ENCODE results near the gene TEX44. TPM values are rescaled to one million over a fixed set of nuclear protein-coding genes. Genes with fewer than 3 reads are reported as not detected.

TEX44 gene
- total and polyA plus RNA-seq, 4 donors = not detected

- Histone ChIP-seq H3K27me3 (ENCODE audit: control insufficient read depth in 1 of 2, insufficient read depth in 2 of 2, low read length in 1 of 2) (no peaks in the 10 kb centered on the region), H3K27ac (ENCODE audit: low read depth in 1 of 2, low read length in 2 of 2) (peak overlapping the region; percentile 23 to 90), H3K9me3 (ENCODE audit: control insufficient read depth, low read length) (no peaks in the 10 kb centered on the region), H3K36me3 (ENCODE audit: control insufficient read depth in 1 of 2, insufficient read depth in 2 of 2, low read length in 1 of 2) (no peaks in the 10 kb centered on the region), H3K4me3 (ENCODE audit: low read length in 2 of 2) (no peak overlapping the region), H3K4me1 (ENCODE audit: control insufficient read depth in 1 of 2, insufficient read depth in 2 of 2, low read length in 2 of 2) (no peaks in the 10 kb centered on the region)
- WGBS, 2 donors = 36 to 45% methylated on average over 9 of the region's 9 CpGs
- peak; percentile 4 for ATAC-seq (ENCODE audit: low FRiP score)
- peak in 1 of 2 donors; percentile 77 for DNase-seq
- intact Hi-C loops (cut with DNase I) = loop anchor here (1.0 to 5.0 kb wide), 6 partner anchors 31 to 171 kb away; partner anchors contain the start of genes PDE6D (in 1 of the 2) and PTMA (in 1 of the 2)
Observed at GRCh38 chr2:231611273-231612108, 18.8 kb downstream of the TEX44 start.

GRCh38 chr2:231612109-231612455 lies 19.4 kb downstream of the TEX44 start:
- DNase-seq (peak; percentile 79 to 85), ATAC-seq (ENCODE audit: low FRiP score) (peak; percentile 53)
- Histone ChIP-seq H3K27me3 (ENCODE audit: control insufficient read depth in 1 of 2, insufficient read depth in 2 of 2, low read length in 1 of 2) (no peaks in the 10 kb centered on the region), H3K4me3 (ENCODE audit: low read length in 2 of 2) (no peak overlapping the region), H3K9me3 (ENCODE audit: control insufficient read depth, low read length) (no peaks in the 10 kb centered on the region), H3K27ac (ENCODE audit: low read depth in 1 of 2, low read length in 2 of 2) (peak overlapping the region; percentile 23 to 90), H3K4me1 (ENCODE audit: control insufficient read depth in 1 of 2, insufficient read depth in 2 of 2, low read length in 2 of 2) (no peaks in the 10 kb centered on the region), H3K36me3 (ENCODE audit: control insufficient read depth in 1 of 2, insufficient read depth in 2 of 2, low read length in 1 of 2) (no peaks in the 10 kb centered on the region)
- 13 to 16% methylated on average over 10 of the region's 10 CpGs for WGBS, 2 donors
- intact Hi-C loops (cut with DNase I) = loop anchor here (1.0 to 5.0 kb wide), 6 partner anchors 30 to 170 kb away; partner anchors contain the start of genes PDE6D (in 1 of the 2) and PTMA (in 1 of the 2)

- DNase-seq = peak; percentile 96 to 99
- peak; percentile 86 for ATAC-seq (ENCODE audit: low FRiP score)
- intact Hi-C loops (cut with DNase I) = loop anchor here (1.0 to 5.0 kb wide), 7 partner anchors 30 to 170 kb away; partner anchors contain the start of genes PTMA (in 2 of the 2) and PDE6D (in 1 of the 2)
- Histone ChIP-seq H3K4me3 (ENCODE audit: low read length in 2 of 2) (no peak overlapping the region), H3K27ac (ENCODE audit: low read depth in 1 of 2, low read length in 2 of 2) (peak overlapping the region; percentile 97 to 98), H3K36me3 (ENCODE audit: control insufficient read depth in 1 of 2, insufficient read depth in 2 of 2, low read length in 1 of 2) (no peaks in the 10 kb centered on the region), H3K4me1 (ENCODE audit: control insufficient read depth in 1 of 2, insufficient read depth in 2 of 2, low read length in 2 of 2) (no peaks in the 10 kb centered on the region), H3K9me3 (ENCODE audit: control insufficient read depth, low read length) (no peaks in the 10 kb centered on the region), H3K27me3 (ENCODE audit: control insufficient read depth in 1 of 2, insufficient read depth in 2 of 2, low read length in 1 of 2) (no peaks in the 10 kb centered on the region)
- WGBS, 2 donors = 11 to 13% methylated on average over 21 of the region's 21 CpGs
Observed at GRCh38 chr2:231612456-231613330, 20.0 kb downstream of the TEX44 start.

GRCh38 chr2:231613331-231613662 lies 20.6 kb downstream of the TEX44 start:
- WGBS, 2 donors = 1% methylated on average over 9 of the region's 9 CpGs
- Histone ChIP-seq H3K4me3 (ENCODE audit: low read length in 2 of 2) (no peak overlapping the region), H3K4me1 (ENCODE audit: control insufficient read depth in 1 of 2, insufficient read depth in 2 of 2, low read length in 2 of 2) (no peaks in the 10 kb centered on the region), H3K9me3 (ENCODE audit: control insufficient read depth, low read length) (no peaks in the 10 kb centered on the region), H3K27me3 (ENCODE audit: control insufficient read depth in 1 of 2, insufficient read depth in 2 of 2, low read length in 1 of 2) (no peaks in the 10 kb centered on the region), H3K36me3 (ENCODE audit: control insufficient read depth in 1 of 2, insufficient read depth in 2 of 2, low read length in 1 of 2) (no peaks in the 10 kb centered on the region), H3K27ac (ENCODE audit: low read depth in 1 of 2, low read length in 2 of 2) (peak overlapping the region; percentile 97 to 98)
- DNase-seq = no peak
- no peak for ATAC-seq (ENCODE audit: low FRiP score)
- intact Hi-C loops (cut with DNase I) = loop anchor here (1.0 to 5.0 kb wide), 5 partner anchors 54 to 169 kb away; partner anchors contain the start of genes PTMA (in 2 of the 2) and PDE6D (in 1 of the 2)

- H3K4me3 ChIP-seq (ENCODE audit: low read length in 2 of 2) = no peak overlapping the region
- intact Hi-C loops (cut with DNase I) = loop anchor here (1.0 to 5.0 kb wide), 6 partner anchors 25 to 168 kb away; partner anchors contain the start of genes PTMA (in 2 of the 2) and PDE6D (in 1 of the 2)
- no peaks in the 10 kb centered on the region for H3K36me3 ChIP-seq (ENCODE audit: control insufficient read depth in 1 of 2, insufficient read depth in 2 of 2, low read length in 1 of 2)
- peak; percentile 91 for ATAC-seq (ENCODE audit: low FRiP score)
- WGBS, 2 donors = 1% methylated on average over 73 to 86 of the region's 86 CpGs
- H3K4me1 ChIP-seq (ENCODE audit: control insufficient read depth in 1 of 2, insufficient read depth in 2 of 2, low read length in 2 of 2) = no peaks in the 10 kb centered on the region
- H3K9me3 ChIP-seq (ENCODE audit: control insufficient read depth, low read length) = no peaks in the 10 kb centered on the region
- DNase-seq = peak; percentile 93 to 98
- no peaks in the 10 kb centered on the region for H3K27me3 ChIP-seq (ENCODE audit: control insufficient read depth in 1 of 2, insufficient read depth in 2 of 2, low read length in 1 of 2)
- H3K27ac ChIP-seq (ENCODE audit: low read depth in 1 of 2, low read length in 2 of 2) = peak overlapping the region; percentile 97 to 98
Observed at GRCh38 chr2:231613663-231614558, 21.2 kb downstream of the TEX44 start.

GRCh38 chr2:231614559-231615057 lies 21.9 kb downstream of the TEX44 start:
- no peaks in the 10 kb centered on the region for H3K4me1 ChIP-seq (ENCODE audit: control insufficient read depth in 1 of 2, insufficient read depth in 2 of 2, low read length in 2 of 2)
- DNase-seq = peak; percentile 77 to 90
- intact Hi-C loops (cut with DNase I) = loop anchor here (2.0 to 5.0 kb wide), 2 partner anchors 24 to 168 kb away; partner anchors contain the start of gene PDE6D (in 1 of the 2)

GRCh38 chr2:231615058-231615671 lies 22.5 kb downstream of the TEX44 start:
- Histone ChIP-seq H3K36me3 (ENCODE audit: control insufficient read depth in 1 of 2, insufficient read depth in 2 of 2, low read length in 1 of 2) (no peaks in the 10 kb centered on the region), H3K9me3 (ENCODE audit: control insufficient read depth, low read length) (no peaks in the 10 kb centered on the region), H3K27me3 (ENCODE audit: control insufficient read depth in 1 of 2, insufficient read depth in 2 of 2, low read length in 1 of 2) (no peaks in the 10 kb centered on the region), H3K4me1 (ENCODE audit: control insufficient read depth in 1 of 2, insufficient read depth in 2 of 2, low read length in 2 of 2) (no peaks in the 10 kb centered on the region), H3K27ac (ENCODE audit: low read depth in 1 of 2, low read length in 2 of 2) (peak overlapping the region; percentile 91 to 98), H3K4me3 (ENCODE audit: low read length in 2 of 2) (peak overlapping the region in 1 of 2 donors; percentile 5)
- ATAC-seq (ENCODE audit: low FRiP score) (no peak), DNase-seq (no peak)
- intact Hi-C loops (cut with DNase I) = loop anchor here in 1 of 2 donors (2.0 kb wide), 1 partner anchor 24 kb away; no protein-coding TSS in a partner anchor
- WGBS, 2 donors = 25 to 36% methylated on average over 31 of the region's 31 CpGs

More at GRCh38 chr2:231614559-231615057, 21.9 kb downstream of the TEX44 start:
- Histone ChIP-seq H3K4me3 (ENCODE audit: low read length in 2 of 2) (peak overlapping the region in 1 of 2 donors; percentile 5), H3K27ac (ENCODE audit: low read depth in 1 of 2, low read length in 2 of 2) (peak overlapping the region; percentile 91 to 98), H3K36me3 (ENCODE audit: control insufficient read depth in 1 of 2, insufficient read depth in 2 of 2, low read length in 1 of 2) (no peaks in the 10 kb centered on the region), H3K27me3 (ENCODE audit: control insufficient read depth in 1 of 2, insufficient read depth in 2 of 2, low read length in 1 of 2) (no peaks in the 10 kb centered on the region), H3K9me3 (ENCODE audit: control insufficient read depth, low read length) (no peaks in the 10 kb centered on the region)
- 1% methylated on average over 46 of the region's 46 CpGs for WGBS, 2 donors
- ATAC-seq (ENCODE audit: low FRiP score) = peak; percentile 20
